Gastroesophageal sphincter (tissue), 3 donors: ENCODE data around the gene ITPR2.

Experiments used
- CTCF ChIP-seq, 4 experiments: fragments of 200-600 bp in 2 of 4; fragments of 450-650 bp in 2 of 4; sonication (generic) in 1 of 4; IDR thresholded peaks; one replicate each; pipeline ENCODE4 v1.5.1; 2017 to 2019; ENCODE audit warnings: antibody characterized with exemption in 4 of 4, mild to moderate bottlenecking in 2 of 4, moderate library complexity in 2 of 4
- EP300 ChIP-seq: sonication (generic); formaldehyde crosslinking; IDR thresholded peaks from one replicate; pipeline ENCODE4 v1.6.1; 2017; ENCODE audit warnings: antibody characterized with exemption, mild to moderate bottlenecking
- POLR2A ChIP-seq, 2 donors: fragments of 450-650 bp; IDR thresholded peaks; one replicate each; pipeline ENCODE4 v1.6.1; 2017; ENCODE audit warnings: antibody characterized with exemption in 2 of 2, mild to moderate bottlenecking in 2 of 2, moderate library complexity in 1 of 2

DNA sequence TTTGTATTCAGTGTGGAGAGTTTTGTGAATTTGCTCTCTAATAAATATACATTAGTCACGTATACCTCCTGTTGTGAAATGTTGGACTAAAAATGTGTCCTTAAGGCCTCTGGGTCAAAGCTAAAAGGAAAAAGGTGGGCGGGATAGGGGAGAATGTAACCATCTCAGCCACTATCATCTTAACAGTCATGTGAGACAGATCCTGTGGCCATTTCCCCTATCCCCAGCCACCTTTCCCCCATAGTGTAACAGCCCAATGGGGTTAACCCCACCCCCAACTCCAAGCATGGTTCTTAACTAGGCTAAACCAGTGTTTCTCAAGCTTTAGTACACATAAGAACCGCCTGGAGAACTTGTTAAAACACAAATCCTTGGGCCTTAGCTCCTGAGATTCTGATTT lies 6.5 kb upstream of the ITPR2 start:
- no peak for TF ChIP-seq EP300
- no peak for TF ChIP-seq CTCF (IDR thresholded peaks at IDR 0.05)
- TF ChIP-seq POLR2A (IDR thresholded peaks at IDR 0.05), result no peak
